ENCODE results near the gene LIMS1.

LIMS1 gene

GRCh38 chr2:108583903-108584520, 49.7 kb downstream of the LIMS1 start:
- DNase-seq, result peak; percentile 48
- H3K36me3 Mint-ChIP-seq (ENCODE audit: low read depth), result no peaks in the 10 kb centered on the region
- no peaks in the 10 kb centered on the region for H3K27me3 Mint-ChIP-seq (ENCODE audit: low read depth, poor library complexity)
- peaks cover 67% of the 10 kb centered on the region for H3K4me1 Mint-ChIP-seq
- no peak overlapping the region for H3K4me3 Mint-ChIP-seq
- no peaks in the 10 kb centered on the region for H3K9me3 Mint-ChIP-seq
- peak; percentile 76 for TF ChIP-seq CTCF (IDR thresholded peaks at IDR 0.05)
- peak overlapping the region; percentile 55 for H3K27ac Mint-ChIP-seq

GRCh38 chr2:108585436-108585835, 51.2 kb downstream of the LIMS1 start:
- Mint-ChIP-seq H3K27me3 (ENCODE audit: low read depth, poor library complexity) (no peaks in the 10 kb centered on the region), H3K9me3 (no peaks in the 10 kb centered on the region), H3K27ac (peak overlapping the region; percentile 74), H3K4me3 (peak overlapping the region; percentile 51), H3K36me3 (ENCODE audit: low read depth) (no peaks in the 10 kb centered on the region), H3K4me1 (peaks cover 68% of the 10 kb centered on the region)
- TF ChIP-seq CTCF (IDR thresholded peaks at IDR 0.05), result no peak
- DNase-seq, result no peak

GRCh38 chr2:108586116-108586515, 51.8 kb downstream of the LIMS1 start:
- H3K36me3 Mint-ChIP-seq (ENCODE audit: low read depth), result peaks cover 5% of the 10 kb centered on the region
- peak overlapping the region; percentile 19 for H3K4me3 Mint-ChIP-seq
- H3K27me3 Mint-ChIP-seq (ENCODE audit: low read depth, poor library complexity), result no peaks in the 10 kb centered on the region
- H3K4me1 Mint-ChIP-seq, result peaks cover 67% of the 10 kb centered on the region
- peak overlapping the region; percentile 89 for H3K27ac Mint-ChIP-seq
- H3K9me3 Mint-ChIP-seq, result no peaks in the 10 kb centered on the region
- no peak for DNase-seq
- TF ChIP-seq CTCF (IDR thresholded peaks at IDR 0.05), result no peak

GRCh38 chr2:108586631-108587030, 52.4 kb downstream of the LIMS1 start:
- Mint-ChIP-seq H3K27ac (peak overlapping the region; percentile 89), H3K27me3 (ENCODE audit: low read depth, poor library complexity) (no peaks in the 10 kb centered on the region), H3K36me3 (ENCODE audit: low read depth) (peaks cover 5% of the 10 kb centered on the region), H3K4me1 (peaks cover 67% of the 10 kb centered on the region), H3K4me3 (peak overlapping the region; percentile 19), H3K9me3 (no peaks in the 10 kb centered on the region)
- no peak for TF ChIP-seq CTCF (IDR thresholded peaks at IDR 0.05)
- DNase-seq, result no peak

- no peak for DNase-seq
- H3K27me3 Mint-ChIP-seq (ENCODE audit: low read depth, poor library complexity), result no peaks in the 10 kb centered on the region
- peak overlapping the region; percentile 89 for H3K27ac Mint-ChIP-seq
- no peaks in the 10 kb centered on the region for H3K9me3 Mint-ChIP-seq
- H3K4me1 Mint-ChIP-seq, result peaks cover 71% of the 10 kb centered on the region
- H3K36me3 Mint-ChIP-seq (ENCODE audit: low read depth), result peaks cover 5% of the 10 kb centered on the region
- no peak for TF ChIP-seq CTCF (IDR thresholded peaks at IDR 0.05)
- H3K4me3 Mint-ChIP-seq, result no peak overlapping the region
These were observed 53.4 kb downstream of the LIMS1 start for GRCh38 chr2:108587621-108588020.

GRCh38 chr2:108588070-108588668, 53.9 kb downstream of the LIMS1 start:
- no peak for TF ChIP-seq CTCF (IDR thresholded peaks at IDR 0.05)
- peaks cover 5% of the 10 kb centered on the region for H3K36me3 Mint-ChIP-seq (ENCODE audit: low read depth)
- no peaks in the 10 kb centered on the region for H3K27me3 Mint-ChIP-seq (ENCODE audit: low read depth, poor library complexity)
- DNase-seq, result no peak
- no peaks in the 10 kb centered on the region for H3K9me3 Mint-ChIP-seq
- peak overlapping the region; percentile 89 for H3K27ac Mint-ChIP-seq
- peaks cover 75% of the 10 kb centered on the region for H3K4me1 Mint-ChIP-seq
- no peak overlapping the region for H3K4me3 Mint-ChIP-seq

Measured in nephron progenitor cell (in vitro differentiated cells).